HTR-8/SVneo (cell line): ENCODE measurements around the gene CCDC30.

Experiments
- DNase-seq: peaks from one replicate; pipeline ENCODE4 v3.0.0; 2011; ENCODE audit warnings: low spot score, mixed read lengths; ENCODE audit not compliant: insufficient read length
- FAIRE-seq: peaks from 2 replicates; lab custom pipeline; 2011; peaks lifted over from hg19 to GRCh38; lab: Jason Lieb, UNC

The CCDC30 gene

GRCh38 chr1:42462828-42463763 is at the start of gene CCDC30:
TSS of gene CCDC30 (plus strand) at chr1:42463286. CDS start at chr1:42480552, 17,266 bp downstream.
- DNase-seq (peak; percentile 94), FAIRE-seq (peak; percentile 89)

DNA sequence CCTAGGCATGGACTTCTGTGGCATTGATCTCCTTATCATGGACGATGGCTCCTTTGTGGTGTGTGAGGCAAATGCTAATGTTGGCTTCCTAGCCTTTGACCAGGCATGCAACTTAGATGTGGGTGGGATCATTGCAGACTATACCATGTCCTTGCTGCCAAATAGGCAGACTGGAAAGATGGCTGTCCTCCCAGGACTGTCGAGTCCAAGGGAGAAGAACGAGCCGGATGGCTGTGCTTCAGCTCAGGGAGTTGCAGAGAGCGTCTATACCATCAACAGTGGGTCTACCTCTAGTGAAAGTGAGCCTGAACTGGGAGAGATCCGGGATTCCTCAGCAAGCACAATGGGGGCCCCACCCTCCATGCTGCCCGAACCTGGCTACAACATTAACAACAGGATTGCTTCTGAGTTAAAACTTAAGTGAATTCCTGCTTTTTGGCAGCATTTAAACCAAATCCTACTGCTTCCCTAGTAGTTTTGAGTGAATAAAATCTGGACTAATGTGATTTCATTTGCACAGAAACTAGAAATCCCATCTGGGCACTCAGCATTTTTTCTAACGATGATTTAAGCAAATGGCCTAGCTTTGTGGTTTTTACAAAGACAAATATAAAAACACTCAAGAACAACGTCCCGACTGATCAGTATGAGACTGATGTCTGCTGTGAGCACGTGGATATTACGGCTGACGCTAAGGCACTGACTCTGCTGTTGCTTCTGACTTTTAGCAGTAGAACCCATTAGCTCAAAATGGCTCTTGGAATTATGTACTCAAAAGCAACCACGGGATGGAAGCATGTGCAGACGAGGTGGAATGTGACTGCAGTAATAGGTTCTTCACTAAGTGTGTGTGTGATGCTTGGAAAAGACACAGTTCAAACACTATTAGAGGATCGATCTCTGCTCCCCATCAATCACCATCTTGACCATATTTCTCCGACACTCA is 48.3 kb upstream of the CCDC30 start:
- FAIRE-seq = no peak
- DNase-seq = no peak

DNA sequence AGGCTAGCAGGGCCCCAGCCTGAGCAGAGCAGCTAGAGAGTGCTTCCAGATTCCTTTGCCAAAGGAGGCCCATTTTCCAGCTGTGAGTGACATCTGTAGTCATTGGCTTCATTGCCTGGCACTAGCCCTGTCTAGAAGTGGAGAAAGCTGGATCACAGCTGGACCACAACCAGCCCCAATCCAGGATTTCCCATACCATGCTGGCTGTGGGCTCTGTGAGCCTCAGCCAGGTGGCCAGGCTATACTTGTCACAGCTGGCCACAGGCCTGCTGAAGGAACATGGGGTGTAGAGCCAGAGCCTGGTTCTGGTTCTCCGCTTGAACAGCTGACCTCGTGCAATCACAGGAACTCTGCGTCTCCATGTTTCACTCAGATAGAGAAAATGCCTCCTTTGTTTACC is 45.9 kb upstream of the CCDC30 start:
- DNase-seq = no peak
- FAIRE-seq = no peak

DNA sequence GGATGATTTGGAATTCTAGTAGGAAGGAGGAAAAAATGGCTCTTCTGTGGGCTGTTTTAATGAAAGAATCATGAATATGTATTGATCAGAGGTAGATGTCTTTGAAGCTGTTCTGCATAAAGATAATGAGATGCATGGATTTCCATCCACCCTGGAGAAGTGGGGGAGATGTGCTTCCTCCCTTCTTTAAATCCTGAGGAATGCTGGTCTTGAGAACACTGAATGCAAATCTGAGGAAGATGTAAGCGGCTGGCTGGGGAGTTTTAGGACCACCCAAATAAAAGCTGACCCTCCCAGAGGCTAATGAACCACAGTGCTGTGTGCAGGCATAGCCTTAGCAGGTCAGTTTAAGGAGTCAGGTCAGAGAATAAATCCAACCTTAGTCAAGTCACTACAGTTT is 44.6 kb upstream of the CCDC30 start:
- FAIRE-seq = no peak

GRCh38 chr1:42419126-42419821 is 43.8 kb upstream of the CCDC30 start:
- FAIRE-seq (no peak), DNase-seq (no peak)

More for the DNA sequence above, 44.6 kb upstream of the CCDC30 start:
- DNase-seq = no peak

DNA sequence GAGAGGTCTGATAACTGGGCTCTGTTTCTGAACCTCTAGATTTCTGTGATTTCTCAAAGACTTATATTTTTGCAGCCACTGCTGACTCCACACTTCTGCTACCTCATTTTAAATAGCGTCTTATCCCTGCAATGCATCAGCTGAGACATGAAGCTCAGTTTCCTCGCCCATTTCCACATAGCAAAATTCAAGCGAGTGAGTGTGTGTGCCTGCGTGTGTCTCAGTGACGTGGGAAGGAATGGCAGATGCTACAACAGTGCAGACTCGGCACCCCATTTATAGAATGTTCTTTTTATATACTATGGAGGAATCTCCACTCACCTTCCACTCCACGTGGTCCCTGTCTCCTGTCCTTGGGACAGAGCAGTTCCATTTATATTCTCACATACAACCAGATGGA is 43.0 kb upstream of the CCDC30 start:
- FAIRE-seq = no peak
- no peak for DNase-seq

DNA sequence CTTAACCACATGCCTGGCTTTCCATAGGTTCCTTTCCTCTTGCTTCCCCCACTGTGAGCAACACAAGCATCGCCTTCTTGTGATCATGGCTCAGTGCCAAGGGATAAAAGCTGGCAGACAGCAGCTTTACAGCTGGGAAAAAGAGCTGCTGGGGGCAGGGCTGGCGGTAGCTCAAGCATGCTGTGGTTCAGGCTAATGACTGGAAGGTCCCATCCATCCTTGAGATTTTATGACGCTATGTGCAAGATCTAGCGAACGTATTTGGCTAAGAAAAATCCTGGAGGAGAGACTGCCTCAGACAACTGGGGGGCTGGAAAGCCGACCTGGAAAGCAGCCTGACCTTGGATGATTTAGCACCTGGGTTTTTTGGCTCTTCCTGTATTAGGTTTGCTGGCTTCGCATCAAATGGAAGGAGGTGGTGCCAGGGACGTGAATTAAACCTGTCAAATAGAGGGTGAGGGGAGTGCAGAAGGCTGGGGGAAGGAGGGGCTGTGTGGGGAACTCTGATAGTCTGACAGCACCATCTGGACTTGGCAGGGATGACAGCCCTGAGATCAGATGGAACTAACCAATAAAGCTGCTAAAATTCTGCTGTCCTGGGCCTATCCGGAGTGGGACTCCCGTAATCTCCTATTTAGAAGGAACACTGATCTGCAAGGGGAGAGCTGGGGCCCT is 42.0 kb upstream of the CCDC30 start:
- FAIRE-seq = no peak
- DNase-seq = peak; percentile 7

DNA sequence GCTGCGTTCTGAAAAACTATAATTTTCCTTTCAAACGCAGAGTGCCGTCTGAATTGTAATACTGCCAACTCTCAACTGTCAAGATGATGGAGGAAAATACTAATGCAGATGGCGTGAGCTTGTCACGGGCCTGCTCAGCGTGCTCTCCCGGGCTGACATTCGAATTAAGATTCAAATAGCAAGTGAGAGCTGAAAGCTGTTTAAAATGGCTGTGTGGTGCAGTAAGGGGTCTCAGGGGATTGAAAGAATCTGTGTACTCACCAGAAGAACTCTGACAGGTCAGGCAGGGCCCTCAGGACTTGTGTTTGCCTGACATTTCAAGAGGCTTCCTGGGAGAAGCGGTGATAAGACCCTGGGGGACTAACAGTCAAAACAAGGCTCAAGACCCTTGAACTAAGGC is 40.3 kb upstream of the CCDC30 start:
- FAIRE-seq = no peak
- DNase-seq = no peak

DNA sequence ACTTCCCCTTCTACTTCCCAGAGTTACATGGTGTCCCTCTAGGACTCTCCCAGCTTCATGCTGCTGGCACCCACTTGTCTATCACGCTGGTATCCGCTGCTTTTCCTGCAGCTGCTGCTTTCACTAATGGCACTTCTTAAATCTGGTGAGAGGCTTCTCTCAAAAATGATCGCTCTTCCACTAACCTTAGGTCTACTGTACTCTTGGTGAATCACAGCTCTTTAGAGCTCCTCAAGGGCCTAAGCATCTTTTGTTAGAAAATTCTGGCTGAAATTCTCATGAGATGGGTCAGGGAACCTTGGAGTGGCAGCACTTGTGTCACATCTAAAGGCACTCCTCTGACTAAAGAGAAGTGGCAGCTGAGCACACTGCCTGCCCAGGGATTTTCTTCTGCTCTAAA is 39.4 kb upstream of the CCDC30 start:
- no peak for FAIRE-seq
- no peak for DNase-seq

DNA sequence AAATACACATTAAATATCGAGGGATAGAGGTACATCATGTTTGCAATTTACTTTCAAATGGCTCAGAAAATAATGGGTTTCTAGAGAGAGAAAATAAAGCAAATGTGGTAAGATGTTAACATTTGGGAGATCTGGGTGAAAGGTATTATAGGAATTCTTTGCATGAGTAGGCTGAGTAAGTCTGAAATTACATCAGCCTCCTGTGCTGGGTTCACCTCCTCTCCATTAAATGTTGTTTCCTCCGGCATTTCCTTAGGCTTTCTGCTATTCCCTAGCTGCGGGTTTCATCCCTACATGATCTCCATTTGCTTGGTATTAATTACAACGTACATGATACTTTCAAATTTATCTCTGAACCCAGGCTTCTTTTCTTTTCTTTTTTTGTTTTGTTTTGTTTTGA is 38.9 kb upstream of the CCDC30 start:
- FAIRE-seq = no peak

GRCh38 chr1:42427240-42427639 is 35.8 kb upstream of the CCDC30 start:
- DNase-seq = no peak
- FAIRE-seq = no peak

More for the DNA sequence above, 38.9 kb upstream of the CCDC30 start:
- no peak for DNase-seq

- DNase-seq (no peak), FAIRE-seq (no peak)
These were observed 33.5 kb upstream of the CCDC30 start for GRCh38 chr1:42429603-42430002.

DNA sequence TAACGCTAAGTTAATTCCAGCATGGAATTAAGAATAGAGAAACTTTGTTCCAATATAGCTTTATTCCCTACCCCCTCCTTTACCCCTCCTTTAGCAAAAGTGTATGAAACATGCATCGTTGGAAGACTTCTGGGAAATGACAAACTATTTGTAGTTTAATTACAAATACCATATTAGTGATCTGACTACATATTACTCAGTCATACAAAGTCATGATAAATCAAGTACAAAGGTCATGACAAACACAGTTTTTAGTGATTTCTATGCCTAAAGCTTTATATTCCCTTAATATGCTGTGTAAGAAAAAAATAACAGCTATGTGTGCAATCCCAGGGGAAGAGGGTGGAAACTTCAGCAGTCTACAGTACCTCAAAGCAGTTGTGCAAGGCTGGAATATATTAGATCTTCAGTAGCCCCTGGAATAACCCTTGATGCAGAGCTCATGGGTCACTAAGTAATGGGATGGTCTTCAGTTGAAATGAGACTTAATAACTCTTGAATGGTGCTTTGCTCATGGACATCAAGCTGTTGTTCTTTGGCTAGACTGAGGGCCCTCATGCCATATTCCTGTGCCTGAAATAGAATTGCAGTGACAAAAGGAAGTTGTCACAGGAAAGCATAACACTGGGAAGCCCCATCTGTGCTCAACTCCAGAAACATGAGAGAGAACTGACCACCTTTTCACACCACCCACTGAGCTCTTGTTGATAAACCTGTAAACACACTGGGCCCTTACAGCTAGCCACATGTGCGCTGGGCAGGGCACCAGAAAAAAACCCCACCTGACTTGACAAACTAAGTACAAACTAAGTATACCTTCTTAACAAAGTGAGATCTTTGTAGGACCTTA is 32.6 kb upstream of the CCDC30 start:
- FAIRE-seq (no peak), DNase-seq (no peak)

- DNase-seq (no peak), FAIRE-seq (no peak)
These were observed 31.6 kb upstream of the CCDC30 start for GRCh38 chr1:42431514-42431913.

DNA sequence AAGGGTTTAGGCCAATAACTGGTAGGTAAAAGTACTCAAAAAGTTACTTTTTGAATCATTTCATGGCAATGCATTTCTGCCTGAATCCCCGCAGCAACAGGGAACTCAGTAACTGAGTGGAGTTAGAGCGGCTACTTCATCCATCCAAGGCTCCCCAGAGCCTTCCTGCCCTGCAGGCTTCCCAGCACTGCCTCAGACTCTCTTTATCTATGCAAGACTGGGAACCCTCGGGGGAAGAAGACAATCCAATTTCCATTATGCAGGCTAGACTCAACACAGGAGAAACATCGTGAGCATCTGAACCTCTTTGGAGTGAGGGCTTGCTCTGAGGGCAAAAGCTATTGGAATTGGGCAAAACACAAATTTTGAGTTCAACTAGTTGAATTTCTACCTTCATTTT is 30.4 kb upstream of the CCDC30 start:
- FAIRE-seq (no peak), DNase-seq (no peak)

GRCh38 chr1:42433369-42433768 is 29.7 kb upstream of the CCDC30 start:
- FAIRE-seq (no peak), DNase-seq (no peak)

DNA sequence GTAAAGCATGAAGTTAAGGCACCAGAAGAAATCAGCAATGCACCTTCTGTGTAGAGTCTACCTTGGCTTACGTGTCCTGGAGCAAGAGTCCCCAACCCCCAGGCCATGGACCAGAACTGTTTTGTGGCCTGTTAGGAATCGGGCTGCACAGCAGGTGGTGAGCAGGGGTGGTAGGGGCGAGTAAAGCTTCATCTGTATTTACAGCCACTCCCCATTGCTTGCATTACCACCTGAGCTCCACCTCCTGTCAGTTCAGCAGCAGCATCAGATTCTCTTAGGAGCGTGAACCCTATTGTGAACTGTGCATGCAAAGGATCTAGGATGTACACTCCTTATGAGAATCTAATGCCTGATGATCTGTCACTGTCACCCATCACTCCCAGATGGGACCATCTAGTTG is 28.7 kb upstream of the CCDC30 start:
- FAIRE-seq (no peak), DNase-seq (no peak)

DNA sequence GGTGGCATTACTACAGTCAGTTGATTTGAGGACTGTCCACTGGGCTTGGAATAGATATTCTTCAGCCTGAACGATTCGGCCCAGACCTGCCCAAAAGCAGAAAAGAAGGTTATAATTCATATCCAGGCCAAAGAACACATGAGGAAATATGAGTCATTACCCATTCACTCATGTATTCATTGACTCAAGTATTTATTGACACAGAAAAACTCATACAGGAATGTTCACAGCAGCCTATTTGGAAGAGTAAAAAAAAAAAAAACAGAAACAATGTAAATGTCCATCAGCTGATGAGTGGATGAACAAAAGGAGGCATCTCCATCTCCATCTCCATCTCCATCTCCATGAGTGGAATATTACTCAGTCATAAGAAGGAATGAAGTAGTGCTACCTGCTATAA is 23.1 kb upstream of the CCDC30 start:
- no peak for FAIRE-seq
- peak; percentile 33 for DNase-seq

DNA sequence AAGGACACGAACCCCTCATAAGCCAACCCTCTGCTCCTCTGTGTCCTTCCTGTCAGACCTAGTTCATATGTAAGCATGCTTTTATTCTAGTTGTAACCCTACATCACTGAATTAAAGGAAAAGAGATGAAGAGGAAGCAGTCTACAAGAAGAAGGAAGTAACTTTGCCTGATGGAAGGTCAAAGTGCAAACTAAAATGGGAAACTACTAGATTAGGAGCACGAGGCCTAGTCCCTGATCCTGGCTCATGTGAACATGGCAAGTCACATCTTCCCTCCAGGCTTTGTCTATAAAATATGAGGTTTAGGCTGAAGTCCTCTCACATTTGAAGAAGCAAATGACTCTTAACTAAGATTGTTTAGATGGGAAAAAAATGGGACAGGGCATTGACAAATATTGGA is 20.4 kb upstream of the CCDC30 start:
- DNase-seq (no peak), FAIRE-seq (no peak)
